Neural progenitor cell (in vitro differentiated cells): ENCODE results near the gene ZSCAN5A. TPM values are rescaled to one million over a fixed set of nuclear protein-coding genes. Genes with fewer than 3 reads are reported as not detected.

Source experiments
- DNase-seq: peaks from one replicate; pipeline ENCODE4 v3.0.0-alpha.2; 2016; ENCODE audit warnings: low spot score
- H2AFZ ChIP-seq: fragments of 200-600 bp; sonication (generic); replicated peaks from 2 replicates; pipeline ENCODE4 v1.6.1; 2016; ENCODE audit warnings: antibody characterized with exemption
- H3F3A ChIP-seq: fragments of 200-600 bp; sonication (generic); 2 replicates; pipeline ENCODE4 v1.6.1; 2016; ENCODE audit warnings: antibody characterized with exemption, low read depth
- H3K27ac ChIP-seq: fragments of 200-600 bp; sonication (generic); 2 replicates; pipeline ENCODE4 v1.5.1; 2016; ENCODE audit warnings: mild to moderate bottlenecking
- H3K27me3 ChIP-seq: fragments of 200-600 bp; sonication (generic); 2 replicates; pipeline ENCODE4 v1.6.1; 2016; ENCODE audit warnings: mild to moderate bottlenecking, moderate library complexity
- H3K36me3 ChIP-seq: fragments of 200-600 bp; sonication (generic); 2 replicates; pipeline ENCODE4 v1.5.1; 2016
- H3K4me1 ChIP-seq: fragments of 200-600 bp; sonication (generic); 2 replicates; pipeline ENCODE4 v1.6.1; 2016; ENCODE audit warnings: mixed run types
- H3K4me2 ChIP-seq: fragments of 200-600 bp; sonication (generic); 2 replicates; pipeline ENCODE4 v1.6.1; 2016
- H3K4me3 ChIP-seq: fragments of 200-600 bp; sonication (generic); 2 replicates; pipeline ENCODE4 v1.5.1; 2016
- H3K79me2 ChIP-seq: fragments of 200-600 bp; sonication (generic); 2 replicates; pipeline ENCODE4 v1.6.1; 2016; ENCODE audit warnings: low read depth
- H3K9ac ChIP-seq: fragments of 200-600 bp; sonication (generic); 2 replicates; pipeline ENCODE4 v1.6.1; 2016
- H3K9me3 ChIP-seq: fragments of 200-600 bp; sonication (generic); 2 replicates; pipeline ENCODE4 v1.5.1; 2016; ENCODE audit warnings: low read depth
- H4K20me1 ChIP-seq: fragments of 200-600 bp; sonication (generic); 2 replicates; pipeline ENCODE4 v1.6.1; 2016; ENCODE audit warnings: low read depth
- H3K27ac Mint-ChIP-seq: 3 replicates; pipeline ENCODE4 v1.8.0; 2021; ENCODE audit warnings: mixed read lengths
- H3K27me3 Mint-ChIP-seq: 2 replicates; pipeline ENCODE4 v1.8.0; 2022; ENCODE audit warnings: low read depth, mild to moderate bottlenecking, inconsistent platforms, moderate library complexity, mixed read lengths; ENCODE audit not compliant: insufficient read depth
- H3K36me3 Mint-ChIP-seq: 3 replicates; pipeline ENCODE4 v1.8.0; 2021; ENCODE audit warnings: mixed read lengths
- H3K4me1 Mint-ChIP-seq: 3 replicates; pipeline ENCODE4 v1.8.0; 2021; ENCODE audit warnings: mixed read lengths
- H3K4me3 Mint-ChIP-seq: 3 replicates; pipeline ENCODE4 v1.8.0; 2021; ENCODE audit warnings: mild to moderate bottlenecking, moderate library complexity, mixed read lengths
- H3K9me3 Mint-ChIP-seq: 3 replicates; pipeline ENCODE4 v1.8.0; 2020; ENCODE audit warnings: mixed read lengths
- EZH2 ChIP-seq: fragments of 200-600 bp; sonication (generic); IDR thresholded peaks from 2 replicates; pipeline ENCODE4 v1.6.1; 2017; ENCODE audit warnings: antibody characterized with exemption, mild to moderate bottlenecking, moderate library complexity
- EZH2phosphoT487 ChIP-seq: fragments of 200-600 bp; sonication (generic); IDR thresholded peaks from 2 replicates; pipeline ENCODE4 v1.6.1; 2017; ENCODE audit warnings: antibody characterized with exemption
- total RNA-seq: library from RNA; depleted of rRNA; stranded (reverse); fragments of >200 nt; gene quantifications from 2 replicates; pipeline ENCODE4 v1.2.3, GENCODE V29; 2015; ENCODE audit warnings: low replicate concordance
- TF ChIP-seq, protein P1 (sequence below): fragments of 200-600 bp; sonication (generic); IDR thresholded peaks from 2 replicates; pipeline ENCODE4 v1.5.1; 2017; ENCODE audit warnings: antibody characterized with exemption, mild to moderate bottlenecking

ZSCAN5A gene
- total RNA-seq, 1 donor from 2014 or later = 1.6 TPM

DNA sequence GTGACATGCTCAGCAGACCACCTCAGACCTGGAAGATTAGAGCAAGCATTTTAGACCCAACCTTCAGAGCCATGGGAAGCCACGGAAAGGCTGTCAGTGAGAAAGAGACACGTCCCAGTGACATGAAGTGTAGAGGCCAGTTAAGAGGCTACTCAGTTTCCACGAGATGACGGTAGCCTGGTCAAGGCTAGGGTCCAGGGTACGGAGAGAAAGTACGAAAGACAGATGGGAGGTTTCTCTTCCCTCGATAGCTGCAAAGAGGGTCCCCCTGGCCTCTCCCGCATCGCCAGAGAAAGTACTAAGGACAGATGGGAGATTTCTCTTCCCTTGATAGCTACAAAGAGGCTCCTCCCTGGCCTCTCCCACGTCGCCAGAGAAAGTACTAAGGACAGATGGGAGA, 8.6 kb downstream of the ZSCAN5A start:
- Mint-ChIP-seq H3K9me3 (no peaks in the 10 kb centered on the region), H3K4me1 (no peaks in the 10 kb centered on the region), H3K27me3 (peaks cover 2% of the 10 kb centered on the region), H3K27ac (no peak overlapping the region), H3K36me3 (peaks cover 14% of the 10 kb centered on the region), H3K4me3 (no peak overlapping the region)
- H2AFZ ChIP-seq = no peak overlapping the region
- no peaks in the 10 kb centered on the region for H4K20me1 ChIP-seq
- no peak for DNase-seq
- no peaks in the 10 kb centered on the region for H3K79me2 ChIP-seq
- TF ChIP-seq EZH2 (no peak), EZH2phosphoT487 (no peak)
- TF ChIP-seq, protein P1, sequence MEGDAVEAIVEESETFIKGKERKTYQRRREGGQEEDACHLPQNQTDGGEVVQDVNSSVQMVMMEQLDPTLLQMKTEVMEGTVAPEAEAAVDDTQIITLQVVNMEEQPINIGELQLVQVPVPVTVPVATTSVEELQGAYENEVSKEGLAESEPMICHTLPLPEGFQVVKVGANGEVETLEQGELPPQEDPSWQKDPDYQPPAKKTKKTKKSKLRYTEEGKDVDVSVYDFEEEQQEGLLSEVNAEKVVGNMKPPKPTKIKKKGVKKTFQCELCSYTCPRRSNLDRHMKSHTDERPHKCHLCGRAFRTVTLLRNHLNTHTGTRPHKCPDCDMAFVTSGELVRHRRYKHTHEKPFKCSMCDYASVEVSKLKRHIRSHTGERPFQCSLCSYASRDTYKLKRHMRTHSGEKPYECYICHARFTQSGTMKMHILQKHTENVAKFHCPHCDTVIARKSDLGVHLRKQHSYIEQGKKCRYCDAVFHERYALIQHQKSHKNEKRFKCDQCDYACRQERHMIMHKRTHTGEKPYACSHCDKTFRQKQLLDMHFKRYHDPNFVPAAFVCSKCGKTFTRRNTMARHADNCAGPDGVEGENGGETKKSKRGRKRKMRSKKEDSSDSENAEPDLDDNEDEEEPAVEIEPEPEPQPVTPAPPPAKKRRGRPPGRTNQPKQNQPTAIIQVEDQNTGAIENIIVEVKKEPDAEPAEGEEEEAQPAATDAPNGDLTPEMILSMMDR = no peak
- H3K4me1 ChIP-seq = no peaks in the 10 kb centered on the region
- H3K9me3 ChIP-seq = no peaks in the 10 kb centered on the region
- H3K4me3 ChIP-seq = no peak overlapping the region
- H3K4me2 ChIP-seq = no peak overlapping the region
- no peaks in the 10 kb centered on the region for H3F3A ChIP-seq
- H3K9ac ChIP-seq = no peak overlapping the region
- no peaks in the 10 kb centered on the region for H3K27me3 ChIP-seq
- no peak overlapping the region for H3K27ac ChIP-seq
- no peaks in the 10 kb centered on the region for H3K36me3 ChIP-seq

DNA sequence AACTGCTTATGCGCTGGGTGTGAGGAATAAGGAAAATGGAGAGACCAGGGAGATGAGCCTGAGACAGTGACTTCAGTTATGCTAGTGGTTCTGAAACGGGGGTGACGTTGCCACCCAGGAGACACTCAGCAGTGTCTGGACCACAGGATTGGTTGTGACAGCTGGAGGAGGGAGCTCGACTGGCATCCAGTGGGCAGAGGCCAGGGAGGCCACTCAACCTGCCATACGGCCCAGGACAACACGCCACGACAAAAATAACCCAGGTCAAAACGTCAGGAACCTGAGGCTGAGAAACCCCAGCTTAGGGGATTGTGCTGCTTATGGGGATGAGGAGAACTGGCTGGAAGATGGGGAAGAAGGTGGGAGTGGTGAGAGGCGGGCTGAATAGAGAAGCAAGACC, 10.4 kb downstream of the ZSCAN5A start:
- Histone ChIP-seq H2AFZ (no peak overlapping the region), H3K9me3 (no peaks in the 10 kb centered on the region), H3K27me3 (no peaks in the 10 kb centered on the region), H3K9ac (no peak overlapping the region), H4K20me1 (no peaks in the 10 kb centered on the region), H3F3A (no peaks in the 10 kb centered on the region), H3K27ac (no peak overlapping the region), H3K79me2 (no peaks in the 10 kb centered on the region), H3K4me1 (no peaks in the 10 kb centered on the region), H3K36me3 (no peaks in the 10 kb centered on the region), H3K4me2 (no peak overlapping the region), H3K4me3 (no peak overlapping the region)
- Mint-ChIP-seq H3K9me3 (no peaks in the 10 kb centered on the region), H3K4me1 (no peaks in the 10 kb centered on the region), H3K4me3 (no peak overlapping the region), H3K27me3 (peaks cover 2% of the 10 kb centered on the region), H3K27ac (peak overlapping the region; percentile 43), H3K36me3 (peaks cover 8% of the 10 kb centered on the region)
- DNase-seq = no peak
- TF ChIP-seq, protein P1 = no peak
- no peak for TF ChIP-seq EZH2phosphoT487
- TF ChIP-seq EZH2 = no peak

DNA sequence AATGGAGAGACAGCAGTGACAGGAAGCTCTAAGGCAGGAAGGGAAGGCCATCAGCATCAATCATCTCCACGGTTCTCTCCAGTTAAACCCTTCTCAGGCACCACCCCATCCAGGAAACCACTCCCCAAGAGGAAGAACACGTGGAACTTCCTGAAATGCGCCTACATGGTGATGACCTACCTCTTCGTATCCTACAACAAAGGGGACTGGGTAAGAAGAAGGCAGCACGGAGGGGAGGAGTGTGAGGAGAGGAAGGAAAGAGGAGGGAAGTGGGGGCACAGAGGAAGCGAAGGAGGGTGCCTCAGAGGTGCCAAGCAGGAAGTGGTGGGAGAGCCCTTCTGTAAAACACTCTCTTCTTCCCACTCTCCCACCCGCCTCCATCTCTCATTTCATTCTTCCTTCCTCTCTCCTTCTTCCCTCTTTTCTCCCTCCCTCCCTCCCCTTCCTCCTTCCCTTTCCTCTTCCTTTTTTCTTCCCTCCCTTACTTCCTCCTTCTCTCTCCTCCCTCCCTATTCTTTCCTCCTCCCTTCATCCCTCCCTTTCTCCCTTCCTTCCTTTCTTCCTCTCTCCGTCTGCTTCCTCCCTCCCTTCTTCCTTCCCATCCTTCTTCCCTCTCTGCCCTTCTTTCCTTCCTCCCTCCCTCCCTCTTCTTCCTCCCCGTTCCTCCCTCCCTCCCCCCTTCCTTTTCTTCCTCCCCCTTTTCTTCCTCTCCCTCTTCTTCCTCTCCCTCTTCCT, 12.6 kb downstream of the ZSCAN5A start:
- peaks cover 11% of the 10 kb centered on the region for H3K36me3 Mint-ChIP-seq
- H3K4me1 ChIP-seq = no peaks in the 10 kb centered on the region
- no peaks in the 10 kb centered on the region for H4K20me1 ChIP-seq
- no peak overlapping the region for H2AFZ ChIP-seq
- no peak overlapping the region for H3K4me3 ChIP-seq
- H3K4me2 ChIP-seq = no peak overlapping the region
- no peaks in the 10 kb centered on the region for H3K9me3 ChIP-seq
- no peaks in the 10 kb centered on the region for H3K27me3 ChIP-seq
- H3K27ac ChIP-seq = no peak overlapping the region
- H3K27me3 Mint-ChIP-seq = peaks cover 2% of the 10 kb centered on the region
- no peaks in the 10 kb centered on the region for H3F3A ChIP-seq
- no peak for DNase-seq
- no peaks in the 10 kb centered on the region for H3K9me3 Mint-ChIP-seq
- no peak overlapping the region for H3K4me3 Mint-ChIP-seq
- TF ChIP-seq, protein P1 = no peak
- TF ChIP-seq EZH2 = no peak
- TF ChIP-seq EZH2phosphoT487 = no peak
- H3K9ac ChIP-seq = no peak overlapping the region
- no peak overlapping the region for H3K27ac Mint-ChIP-seq
- no peaks in the 10 kb centered on the region for H3K4me1 Mint-ChIP-seq
- H3K79me2 ChIP-seq = no peaks in the 10 kb centered on the region
- no peaks in the 10 kb centered on the region for H3K36me3 ChIP-seq
